GM18517 (cell line): ENCODE data around the gene AKAP7.

Experiments used
- ATAC-seq: cut with Tn5 transposase; IDR thresholded peaks from one replicate; pipeline ENCODE4 v1.9.1; 2021; ENCODE audit warnings: mild to moderate bottlenecking, moderate library complexity; ENCODE audit not compliant: unreplicated experiment

Gene AKAP7

GRCh38 chr6:131197716-131198115, 62.4 kb downstream of the AKAP7 start:
- no peak for ATAC-seq

- peak; percentile 100 for ATAC-seq
These were observed 64.5 kb downstream of the AKAP7 start for GRCh38 chr6:131199568-131200272.

GRCh38 chr6:131205481-131206244, 70.4 kb downstream of the AKAP7 start:
- ATAC-seq: no peak

GRCh38 chr6:131206463-131207251, 71.4 kb downstream of the AKAP7 start:
- ATAC-seq: no peak

- ATAC-seq: no peak
These were observed 73.5 kb downstream of the AKAP7 start for GRCh38 chr6:131208787-131209186.

- ATAC-seq: no peak
These were observed 75.2 kb downstream of the AKAP7 start for GRCh38 chr6:131210469-131210868.

- no peak for ATAC-seq
These were observed 76.8 kb downstream of the AKAP7 start for GRCh38 chr6:131212024-131212423.

- ATAC-seq: no peak
These were observed 77.6 kb downstream of the AKAP7 start for GRCh38 chr6:131212913-131213312.

- ATAC-seq: no peak
These were observed 78.3 kb downstream of the AKAP7 start for GRCh38 chr6:131213501-131213990.

- ATAC-seq: no peak
These were observed 80.0 kb downstream of the AKAP7 start for GRCh38 chr6:131215219-131215618.

- no peak for ATAC-seq
These were observed 81.0 kb downstream of the AKAP7 start for GRCh38 chr6:131216246-131216645.

- ATAC-seq: no peak
These were observed 87.5 kb downstream of the AKAP7 start for GRCh38 chr6:131222773-131223172.

- no peak for ATAC-seq
These were observed 88.1 kb downstream of the AKAP7 start for GRCh38 chr6:131223416-131223815.

GRCh38 chr6:131225127-131225526, 89.9 kb downstream of the AKAP7 start:
- ATAC-seq: no peak

GRCh38 chr6:131225959-131226358, 90.7 kb downstream of the AKAP7 start:
- ATAC-seq: no peak

GRCh38 chr6:131226459-131227157, 91.3 kb downstream of the AKAP7 start:
- no peak for ATAC-seq

- ATAC-seq: no peak
These were observed 91.9 kb downstream of the AKAP7 start for GRCh38 chr6:131227158-131227543.

GRCh38 chr6:131231103-131231502, 95.8 kb downstream of the AKAP7 start:
- no peak for ATAC-seq

GRCh38 chr6:131231891-131232290, 96.6 kb downstream of the AKAP7 start:
- ATAC-seq: no peak

GRCh38 chr6:131244942-131245341, 109.7 kb downstream of the AKAP7 start:
- no peak for ATAC-seq

- no peak for ATAC-seq
These were observed 114.9 kb downstream of the AKAP7 start for GRCh38 chr6:131250122-131250521.
